Nephron (organoid): ENCODE measurements around the gene CDC5L.

Experiments
- H3K27ac Mint-ChIP-seq, 3 experiments: 2 replicates each; pipeline ENCODE4 v1.8.0; 2020; ENCODE audit warnings: mixed read lengths in 3 of 3, mild to moderate bottlenecking in 2 of 3, moderate library complexity in 1 of 3
- H3K27me3 Mint-ChIP-seq: 2 replicates; pipeline ENCODE4 v1.8.0; 2021; ENCODE audit warnings: low read depth, mild to moderate bottlenecking, moderate library complexity, mixed read lengths
- H3K36me3 Mint-ChIP-seq: 2 replicates; pipeline ENCODE4 v1.8.0; 2020; ENCODE audit warnings: low read depth, mixed read lengths
- H3K4me1 Mint-ChIP-seq: 2 replicates; pipeline ENCODE4 v1.8.0; 2020; ENCODE audit warnings: mixed read lengths
- H3K4me3 Mint-ChIP-seq, 3 experiments: 2 replicates each; pipeline ENCODE4 v1.8.0; 2020; ENCODE audit warnings: mild to moderate bottlenecking in 3 of 3, mixed read lengths in 3 of 3, moderate library complexity in 2 of 3
- H3K9me3 Mint-ChIP-seq: 2 replicates; pipeline ENCODE4 v1.8.0; 2020; ENCODE audit warnings: mixed read lengths
- CTCF ChIP-seq, 3 experiments: fragments of 200-600 bp; sonication (generic); IDR thresholded peaks; one replicate each; pipeline ENCODE4 v1.5.0; 2021; ENCODE audit warnings: antibody characterized with exemption in 3 of 3; ENCODE audit not compliant: unreplicated experiment in 3 of 3

Gene CDC5L

GRCh38 chr6:44395501-44395900, 8.0 kb downstream of the CDC5L start:
- H3K36me3 Mint-ChIP-seq, result peaks cover 79% of the 10 kb centered on the region
- no peak overlapping the region for H3K4me3 Mint-ChIP-seq
- H3K4me1 Mint-ChIP-seq, result peaks cover 1% of the 10 kb centered on the region
- TF ChIP-seq CTCF (IDR thresholded peaks at IDR 0.05; ENCODE audit: unreplicated experiment in 3 of 3), result no peak
- no peak overlapping the region for H3K27ac Mint-ChIP-seq
- no peaks in the 10 kb centered on the region for H3K27me3 Mint-ChIP-seq
- H3K9me3 Mint-ChIP-seq, result no peaks in the 10 kb centered on the region

- TF ChIP-seq CTCF (IDR thresholded peaks at IDR 0.05; ENCODE audit: unreplicated experiment in 3 of 3), result no peak
- Mint-ChIP-seq H3K27ac (no peak overlapping the region), H3K27me3 (no peaks in the 10 kb centered on the region)
These were observed 9.5 kb downstream of the CDC5L start for GRCh38 chr6:44396968-44397367.

GRCh38 chr6:44397424-44398164, 10.1 kb downstream of the CDC5L start:
- no peaks in the 10 kb centered on the region for H3K9me3 Mint-ChIP-seq
- no peaks in the 10 kb centered on the region for H3K4me1 Mint-ChIP-seq
- H3K4me3 Mint-ChIP-seq, result no peak overlapping the region
- H3K27me3 Mint-ChIP-seq, result no peaks in the 10 kb centered on the region
- H3K27ac Mint-ChIP-seq, result no peak overlapping the region
- no peak for TF ChIP-seq CTCF (IDR thresholded peaks at IDR 0.05; ENCODE audit: unreplicated experiment in 3 of 3)
- H3K36me3 Mint-ChIP-seq, result peaks cover 80% of the 10 kb centered on the region

More at GRCh38 chr6:44396968-44397367, 9.5 kb downstream of the CDC5L start:
- no peaks in the 10 kb centered on the region for H3K9me3 Mint-ChIP-seq
- H3K36me3 Mint-ChIP-seq, result peaks cover 81% of the 10 kb centered on the region
- no peaks in the 10 kb centered on the region for H3K4me1 Mint-ChIP-seq
- no peak overlapping the region for H3K4me3 Mint-ChIP-seq

GRCh38 chr6:44399991-44400390, 12.5 kb downstream of the CDC5L start:
- no peaks in the 10 kb centered on the region for H3K4me1 Mint-ChIP-seq
- H3K36me3 Mint-ChIP-seq, result peaks cover 82% of the 10 kb centered on the region
- no peak overlapping the region for H3K4me3 Mint-ChIP-seq
- H3K27ac Mint-ChIP-seq, result no peak overlapping the region
- no peak for TF ChIP-seq CTCF (IDR thresholded peaks at IDR 0.05; ENCODE audit: unreplicated experiment in 3 of 3)
- no peaks in the 10 kb centered on the region for H3K27me3 Mint-ChIP-seq
- H3K9me3 Mint-ChIP-seq, result no peaks in the 10 kb centered on the region

- H3K9me3 Mint-ChIP-seq, result no peaks in the 10 kb centered on the region
- H3K27me3 Mint-ChIP-seq, result no peaks in the 10 kb centered on the region
- H3K4me1 Mint-ChIP-seq, result no peaks in the 10 kb centered on the region
- peaks cover 82% of the 10 kb centered on the region for H3K36me3 Mint-ChIP-seq
- no peak overlapping the region for H3K4me3 Mint-ChIP-seq
- no peak overlapping the region for H3K27ac Mint-ChIP-seq
- TF ChIP-seq CTCF (IDR thresholded peaks at IDR 0.05; ENCODE audit: unreplicated experiment in 3 of 3), result no peak
These were observed 13.1 kb downstream of the CDC5L start for GRCh38 chr6:44400572-44400971.

GRCh38 chr6:44401138-44401537, 13.6 kb downstream of the CDC5L start:
- H3K27me3 Mint-ChIP-seq, result no peaks in the 10 kb centered on the region
- TF ChIP-seq CTCF (IDR thresholded peaks at IDR 0.05; ENCODE audit: unreplicated experiment in 3 of 3), result no peak
- no peaks in the 10 kb centered on the region for H3K9me3 Mint-ChIP-seq
- H3K4me1 Mint-ChIP-seq, result no peaks in the 10 kb centered on the region
- H3K36me3 Mint-ChIP-seq, result peaks cover 84% of the 10 kb centered on the region
- H3K4me3 Mint-ChIP-seq, result no peak overlapping the region
- no peak overlapping the region for H3K27ac Mint-ChIP-seq
